DMS114 treated with DMSO at 0.1 percent for 48 hours (cell line): Measurements from ENCODE around the gene FN1.
"Not testable (repeated sequence)": the region's sequence is repeated elsewhere in the genome, so short reads cannot be mapped to it uniquely, and the experiment has no call there.

Source experiments
- DNase-seq: peaks from one replicate; lab custom pipeline; 2025; ENCODE audit not compliant: unreplicated experiment; lab: John Stamatoyannopoulos, UW

The FN1 gene

GRCh38 chr2:215408441-215408840, 27.4 kb downstream of the FN1 start:
- DNase-seq = not testable (repeated sequence)

DNA sequence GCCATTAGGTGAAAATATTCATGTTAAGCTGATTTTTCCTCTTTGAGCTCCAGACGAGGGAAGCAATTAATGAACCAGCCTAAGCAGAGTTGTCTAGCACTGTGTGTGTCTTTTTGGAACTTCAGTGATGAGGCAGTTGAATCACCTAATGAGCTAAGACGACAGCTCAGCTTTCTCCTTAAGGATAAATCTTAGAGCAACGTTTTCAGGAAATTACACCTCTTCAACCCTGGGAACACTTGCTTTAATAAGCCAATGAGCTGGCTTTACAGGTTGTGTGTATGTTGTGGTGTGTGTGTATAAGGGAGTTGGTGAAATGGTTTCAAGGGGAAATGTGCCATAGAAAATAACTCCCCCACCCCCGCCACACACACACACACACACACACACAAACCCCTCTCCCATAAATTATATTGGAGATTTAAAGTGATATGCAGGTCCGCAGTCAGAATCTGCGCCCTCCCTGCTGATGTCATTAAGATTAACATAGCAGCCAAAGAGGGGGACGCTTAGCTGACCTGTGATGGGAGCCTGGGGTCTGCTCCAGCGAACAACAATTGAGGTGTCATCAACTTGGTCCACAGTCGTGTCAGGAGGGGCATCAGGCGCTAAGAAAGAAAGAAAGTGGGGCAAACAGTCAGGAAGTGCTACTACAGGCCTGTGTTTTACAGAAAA, 28.1 kb downstream of the FN1 start:
- DNase-seq = no peak

GRCh38 chr2:215407061-215407460, 28.8 kb downstream of the FN1 start:
- no peak for DNase-seq

GRCh38 chr2:215405722-215406581, 29.9 kb downstream of the FN1 start:
- no peak for DNase-seq

DNA sequence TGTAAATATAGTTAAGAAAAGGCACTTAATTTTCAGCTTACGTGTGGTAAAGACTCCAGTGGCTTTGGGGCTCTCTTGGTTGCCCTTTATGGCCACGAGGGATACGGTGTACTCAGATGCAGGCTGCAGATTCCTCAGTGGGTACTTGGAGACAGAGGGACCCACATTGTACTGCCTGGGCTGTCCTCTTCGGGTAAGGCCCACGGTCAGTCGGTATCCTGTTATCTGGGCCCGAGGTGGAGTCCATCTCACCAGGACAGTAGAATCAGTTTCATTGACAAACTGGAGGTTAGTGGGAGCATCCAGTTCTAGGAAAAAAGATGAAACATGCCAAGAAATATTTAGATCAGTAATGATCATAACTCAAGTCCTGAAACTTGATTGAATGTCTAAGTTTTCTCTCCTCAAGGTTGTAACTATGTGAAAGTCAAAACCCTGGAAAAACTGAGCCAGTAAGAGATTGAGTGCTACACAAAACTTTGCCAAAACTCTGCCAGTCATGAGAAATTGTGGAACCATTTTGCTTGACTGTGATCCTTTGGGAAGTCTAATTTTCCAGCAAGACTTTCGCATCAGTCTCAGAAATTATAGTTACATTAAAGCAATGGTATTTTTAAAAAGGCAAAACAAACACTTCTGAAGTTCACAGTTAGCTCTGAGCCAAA, 31.4 kb downstream of the FN1 start:
- DNase-seq = no peak

- DNase-seq = no peak
Measured at GRCh38 chr2:215403441-215404347, 32.2 kb downstream of the FN1 start.

DNA sequence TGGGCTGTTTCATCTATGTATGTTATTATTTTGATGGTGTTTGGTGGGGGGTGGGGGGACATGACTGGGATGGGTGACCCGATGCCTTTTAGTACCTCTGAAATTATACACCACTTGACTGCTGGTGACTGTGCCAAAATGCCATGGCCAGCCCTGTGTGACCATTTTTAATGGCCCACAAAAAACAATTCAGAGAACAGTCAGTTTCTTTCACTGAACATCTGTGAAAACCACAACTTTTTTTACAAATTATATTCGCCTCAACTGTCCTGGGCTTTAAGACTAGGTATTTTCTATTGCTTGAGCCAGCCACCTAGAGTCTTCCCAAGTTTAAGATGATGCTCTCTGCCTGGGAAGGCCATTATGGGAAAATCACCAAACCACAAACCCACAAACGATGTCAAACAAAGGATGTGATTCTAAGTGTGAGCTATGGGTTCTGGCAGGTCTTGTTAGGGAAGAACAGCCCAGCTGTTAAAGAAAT, 33.9 kb downstream of the FN1 start:
- no peak for DNase-seq

DNA sequence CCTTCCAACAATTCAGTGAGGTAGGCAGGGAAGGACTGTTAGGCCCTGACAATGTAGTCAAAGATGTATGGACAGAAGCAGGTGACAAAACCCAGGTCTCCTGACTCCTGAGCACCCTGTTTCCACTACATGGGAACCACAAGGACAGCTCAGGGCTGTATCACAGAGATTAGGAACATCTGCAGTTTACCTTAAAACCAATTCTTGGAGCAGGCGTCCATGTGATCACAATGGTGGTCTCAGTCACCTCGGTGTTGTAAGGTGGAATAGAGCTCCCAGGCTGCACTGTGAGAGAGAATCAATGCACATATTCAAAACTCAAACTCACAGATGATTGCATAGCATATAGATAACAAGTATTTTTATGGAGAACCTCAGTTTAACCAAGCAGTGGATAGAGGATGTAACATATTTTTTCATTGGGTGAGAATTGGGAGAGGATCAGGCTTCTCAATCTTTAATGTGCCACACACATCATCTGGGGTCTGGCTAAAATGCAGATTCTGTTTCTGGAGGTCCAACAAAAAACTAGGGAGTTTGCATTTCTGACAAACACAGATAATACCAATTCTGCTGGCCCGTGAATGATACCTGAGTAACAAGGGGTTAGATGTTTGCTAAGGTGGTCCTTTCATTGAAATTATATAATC, 36.7 kb downstream of the FN1 start:
- no peak for DNase-seq

GRCh38 chr2:215397632-215398341, 38.1 kb downstream of the FN1 start:
- DNase-seq = no peak

GRCh38 chr2:215396595-215397313, 39.1 kb downstream of the FN1 start:
- DNase-seq = no peak

GRCh38 chr2:215395687-215396460, 40.0 kb downstream of the FN1 start:
- DNase-seq = no peak

DNA sequence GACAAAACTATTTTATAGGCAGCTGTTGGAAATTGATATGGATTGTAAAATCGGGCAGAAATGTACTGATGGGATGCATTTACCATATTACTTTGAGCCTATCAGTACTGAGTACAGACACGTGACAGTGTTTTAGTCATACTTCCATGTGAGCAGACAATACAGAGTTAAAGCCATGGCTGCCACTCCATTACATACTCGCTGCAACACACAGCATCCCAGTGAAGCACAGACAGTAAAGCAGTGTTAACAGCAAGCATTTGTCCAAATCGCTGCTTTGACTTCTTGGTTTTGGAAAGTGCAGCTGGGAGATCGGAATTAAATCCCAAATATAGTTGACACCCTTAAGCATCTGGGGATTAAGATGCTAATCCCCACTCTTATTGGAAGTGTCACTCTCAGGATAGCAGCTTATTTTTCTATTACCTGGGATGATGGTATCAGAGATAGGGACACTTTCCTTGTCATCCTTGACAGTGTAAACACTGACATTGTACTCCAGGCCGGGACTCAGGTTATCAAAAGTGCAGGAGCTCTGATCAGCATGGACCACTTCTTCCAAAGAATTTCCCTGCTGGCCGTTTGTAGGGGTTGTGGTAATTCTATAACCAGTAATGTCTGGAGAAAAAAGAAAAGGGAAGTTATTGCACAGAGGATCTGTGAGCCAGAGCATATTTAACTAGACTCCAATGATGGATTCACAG, 41.6 kb downstream of the FN1 start:
- no peak for DNase-seq

GRCh38 chr2:215392687-215393270, 43.1 kb downstream of the FN1 start:
- DNase-seq = no peak

- no peak for DNase-seq
Measured at GRCh38 chr2:215392164-215392563, 43.7 kb downstream of the FN1 start.

DNA sequence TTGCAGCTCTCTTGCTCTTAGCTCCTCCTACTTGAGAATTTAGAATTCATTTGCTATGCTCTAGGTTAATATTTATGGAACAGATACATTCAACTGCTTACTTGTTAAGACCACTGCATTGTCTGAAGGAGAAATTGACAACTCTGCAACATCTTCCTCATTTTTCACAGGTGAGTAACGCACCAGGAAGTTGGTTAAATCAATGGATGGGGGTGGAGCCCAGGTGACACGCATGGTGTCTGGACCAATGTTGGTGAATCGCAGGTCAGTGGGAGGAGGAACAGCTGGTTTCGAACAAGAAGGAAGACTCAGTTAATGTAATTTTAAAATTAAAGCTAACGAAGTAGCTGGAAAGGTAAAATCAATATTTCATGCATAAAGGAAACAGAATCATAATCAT, 44.3 kb downstream of the FN1 start:
- DNase-seq = no peak

- DNase-seq = no peak
Measured at GRCh38 chr2:215390550-215390913, 45.3 kb downstream of the FN1 start.

DNA sequence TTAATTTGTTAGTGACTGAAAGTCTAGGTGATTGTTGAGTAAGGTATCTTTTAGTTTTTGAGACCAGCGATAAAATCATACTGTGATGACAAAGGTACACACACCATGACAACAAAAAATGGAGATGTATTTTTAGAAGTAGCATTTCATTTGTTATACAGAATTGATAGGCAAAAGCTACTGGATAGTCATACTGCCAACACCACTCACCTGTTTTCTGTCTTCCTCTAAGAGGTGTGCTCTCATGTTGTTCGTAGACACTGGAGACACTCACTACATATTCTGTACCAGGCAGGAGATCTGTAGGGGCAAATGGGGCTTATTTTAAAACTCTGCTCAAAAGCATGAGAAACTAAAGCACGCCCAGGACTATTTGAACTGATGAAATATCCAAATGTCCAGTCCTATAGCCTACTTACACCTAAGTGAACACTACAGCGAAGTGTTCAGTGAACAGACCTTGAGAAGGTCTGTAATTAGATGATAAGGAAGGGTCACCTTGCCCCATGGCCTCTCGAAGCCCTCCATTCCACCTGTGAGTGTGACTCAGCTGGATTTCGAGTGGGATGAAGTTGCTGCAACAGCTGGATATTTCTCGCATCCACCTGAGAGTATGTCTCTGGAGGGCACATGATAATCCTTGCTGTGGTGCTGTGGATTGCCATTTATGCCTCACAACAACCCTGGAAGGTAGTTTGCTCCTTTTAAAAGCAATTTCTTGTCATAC, 47.7 kb downstream of the FN1 start:
- no peak for DNase-seq
